Middle frontal gyrus (tissue), 1 donor: ENCODE data around the gene KMT2C.

Experiments used
- DNase-seq: peaks from one replicate; pipeline ENCODE4 v3.0.0-alpha.2; 2015; ENCODE audit warnings: low spot score; ENCODE audit errors: extremely low spot score

The KMT2C gene

DNA sequence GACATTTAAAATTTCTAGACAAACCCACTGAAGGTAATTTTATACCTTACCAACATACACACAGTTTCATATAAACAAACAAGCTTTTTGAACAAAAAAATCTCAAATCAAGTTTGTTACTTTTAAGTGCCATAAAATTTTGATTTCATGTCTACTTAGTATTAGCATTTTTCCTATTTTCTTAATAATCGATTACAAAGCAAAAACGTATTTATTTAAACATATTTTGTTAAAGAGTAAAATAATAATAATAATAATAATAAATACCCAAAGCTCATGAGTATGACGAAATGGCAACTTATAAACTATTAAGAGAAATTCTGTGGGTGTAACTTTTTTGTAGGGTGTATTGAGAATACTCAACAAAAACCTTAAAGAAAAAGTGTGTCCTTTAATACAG is 232.7 kb downstream of the KMT2C start:
- no peak for DNase-seq

DNA sequence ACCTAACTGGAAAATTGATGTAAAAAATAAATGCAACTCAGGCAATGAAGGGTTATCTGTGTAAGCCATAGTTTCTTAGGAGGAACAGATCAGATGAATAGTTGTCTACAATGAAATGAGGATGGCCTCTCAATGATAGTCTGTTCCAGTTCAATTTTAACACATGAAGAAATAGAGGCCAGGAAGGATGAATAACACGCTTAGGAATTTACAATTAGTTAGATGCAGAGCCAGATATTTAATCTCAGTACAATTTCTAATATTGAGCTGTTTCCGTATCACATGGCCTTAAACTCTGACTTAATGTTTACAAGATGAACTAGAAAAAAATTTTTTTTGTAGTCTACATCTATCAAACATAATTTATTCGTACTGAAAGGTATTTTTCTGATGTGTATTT is 233.7 kb downstream of the KMT2C start:
- DNase-seq: no peak

GRCh38 chr7:152200395-152200794 is 235.4 kb downstream of the KMT2C start:
- no peak for DNase-seq

GRCh38 chr7:152196391-152196790 is 239.4 kb downstream of the KMT2C start:
- DNase-seq: no peak

GRCh38 chr7:152193880-152194279 is 241.9 kb downstream of the KMT2C start:
- DNase-seq: no peak

DNA sequence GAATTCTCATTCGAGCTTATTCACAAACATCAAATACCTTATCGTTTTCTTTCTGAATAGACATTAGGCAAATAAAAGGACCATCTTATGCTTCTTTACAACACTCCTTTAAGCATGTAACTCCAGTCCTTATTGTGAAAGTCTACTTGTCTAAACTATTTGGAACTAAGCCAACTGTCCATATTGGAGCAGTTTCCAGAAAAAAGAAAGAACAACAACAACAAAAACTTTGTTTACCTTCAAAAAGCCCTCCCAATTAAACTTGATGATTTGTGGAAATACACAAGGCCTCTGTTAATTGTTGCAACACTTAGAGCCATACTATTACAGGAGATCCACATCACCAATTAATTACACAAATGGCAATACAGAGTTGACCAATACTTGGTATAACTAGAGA is 246.7 kb downstream of the KMT2C start:
- no peak for DNase-seq

DNA sequence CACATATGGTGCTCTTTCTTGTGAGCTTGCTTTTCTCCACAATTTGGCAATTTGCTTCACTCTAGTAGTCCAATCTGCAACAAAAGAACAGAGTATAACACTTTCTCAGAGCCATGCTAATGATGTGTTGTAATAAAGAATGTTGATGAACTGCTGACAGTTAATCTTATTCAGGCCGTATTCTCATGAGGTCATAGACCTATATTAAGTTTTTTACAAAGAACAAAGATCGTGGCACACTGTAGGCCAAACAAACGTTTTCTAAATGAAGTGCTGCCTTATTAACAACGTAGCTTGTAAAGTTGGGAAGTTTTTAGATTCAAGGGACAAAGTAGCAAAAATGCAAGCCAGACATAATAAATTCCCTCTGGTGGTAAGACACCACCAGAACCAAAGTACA is 250.2 kb downstream of the KMT2C start:
- no peak for DNase-seq

GRCh38 chr7:152180587-152180986 is 255.2 kb downstream of the KMT2C start:
- no peak for DNase-seq

DNA sequence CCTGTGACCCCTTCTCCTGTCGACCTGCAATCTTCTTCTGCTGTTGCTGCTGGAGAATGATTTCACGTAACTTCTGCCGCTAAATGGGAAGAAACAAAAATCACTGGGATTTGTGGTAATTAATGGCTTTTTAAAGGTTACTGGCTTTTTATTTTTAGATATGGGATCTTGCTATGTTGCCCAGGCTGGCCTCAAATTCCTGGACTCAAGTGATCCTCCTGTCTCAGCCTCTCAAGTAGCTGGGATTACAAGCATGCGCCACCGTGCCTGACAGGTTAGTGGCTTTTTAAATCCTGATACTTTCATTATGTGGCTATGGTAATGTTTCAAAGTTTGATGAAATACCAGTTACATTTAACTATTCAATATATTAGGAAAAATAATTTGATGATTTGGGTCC is 255.8 kb downstream of the KMT2C start:
- DNase-seq: no peak

GRCh38 chr7:152178405-152179058 is 257.3 kb downstream of the KMT2C start:
- DNase-seq: no peak

DNA sequence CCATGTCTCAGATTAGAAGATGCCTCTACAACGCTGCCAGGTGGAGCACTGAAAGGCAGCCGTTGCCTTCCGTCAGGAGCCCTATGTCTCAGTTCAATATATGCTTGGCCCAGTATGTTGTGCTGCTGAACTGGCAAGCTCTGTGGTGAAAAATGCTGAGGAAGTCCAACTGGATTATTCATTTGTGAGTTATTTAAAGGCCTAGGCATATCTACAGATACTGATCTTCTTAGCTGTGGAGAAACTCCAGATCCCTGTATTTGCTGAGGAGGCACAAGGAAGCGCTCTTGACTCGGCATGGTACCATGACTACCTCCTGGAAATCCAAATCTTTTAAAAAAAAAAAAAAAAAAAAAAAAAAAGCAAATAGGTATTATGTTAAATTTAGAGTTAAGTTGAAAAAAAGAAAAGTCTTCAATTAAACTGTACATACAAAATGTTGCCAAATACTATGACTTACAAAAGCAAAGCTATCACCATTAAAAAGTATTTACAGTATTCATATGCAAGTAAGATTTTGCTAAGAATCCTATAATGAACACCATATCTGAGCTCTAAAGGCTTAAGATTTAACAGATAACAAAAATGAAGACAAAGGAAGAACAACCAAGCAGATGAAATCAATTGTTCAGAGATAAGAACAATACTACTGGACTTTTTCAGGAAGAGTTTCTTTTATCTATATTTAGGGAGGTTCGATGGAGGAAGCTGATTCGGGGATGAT is 258.0 kb downstream of the KMT2C start:
- DNase-seq: no peak

- DNase-seq: no peak
Observed at GRCh38 chr7:152176797-152177196, 259.0 kb downstream of the KMT2C start.

DNA sequence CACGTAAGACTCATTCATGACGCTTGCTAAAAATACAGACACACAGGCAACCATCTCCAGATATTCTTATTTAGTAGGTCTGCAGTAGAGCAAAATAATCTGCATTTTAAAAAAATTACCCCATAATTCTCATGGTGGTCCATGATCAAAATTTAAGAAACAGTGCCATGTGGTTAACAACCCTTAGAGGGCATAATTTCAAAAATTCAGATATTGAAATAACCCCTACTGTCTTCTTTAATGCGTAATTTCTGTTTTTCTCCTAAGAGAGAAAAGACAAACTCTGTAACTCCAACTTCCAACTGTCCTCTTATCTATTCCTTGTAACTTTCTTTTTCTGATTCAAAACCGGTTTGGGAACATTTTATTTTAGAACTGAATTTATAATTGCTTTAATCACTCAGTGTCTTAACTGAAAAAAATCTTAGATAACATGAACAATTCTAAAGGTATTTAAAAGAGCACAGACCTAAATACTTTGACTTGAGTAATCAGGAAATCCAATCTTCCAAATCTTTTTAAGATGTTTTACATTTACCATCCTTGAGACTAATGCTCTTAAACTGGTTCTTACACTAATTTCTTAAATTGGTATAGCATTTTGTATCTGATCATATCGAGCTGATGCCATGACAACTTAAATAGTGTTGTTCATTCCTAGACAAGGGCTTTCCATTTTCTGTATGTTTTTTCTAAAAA is 262.3 kb downstream of the KMT2C start:
- no peak for DNase-seq

GRCh38 chr7:152162287-152162686 is 273.5 kb downstream of the KMT2C start:
- DNase-seq: no peak

DNA sequence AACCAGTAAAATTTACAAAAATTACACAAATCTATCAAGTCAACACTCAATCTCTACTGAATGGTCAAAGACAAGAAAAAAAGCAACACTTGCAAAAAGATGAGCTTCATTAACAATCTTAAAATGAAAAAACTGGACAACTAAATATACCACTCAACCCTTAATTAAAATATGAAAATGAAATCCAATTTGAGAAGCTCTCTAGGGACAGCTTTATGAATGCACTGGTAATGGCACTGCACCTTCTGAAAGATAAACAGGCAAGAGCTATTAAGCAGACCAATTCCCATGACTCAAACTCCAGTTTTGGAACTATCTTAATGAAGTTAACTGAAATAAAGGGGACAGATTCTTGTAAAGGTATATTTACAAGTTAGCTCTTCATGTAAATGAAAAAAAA is 274.6 kb downstream of the KMT2C start:
- no peak for DNase-seq

DNA sequence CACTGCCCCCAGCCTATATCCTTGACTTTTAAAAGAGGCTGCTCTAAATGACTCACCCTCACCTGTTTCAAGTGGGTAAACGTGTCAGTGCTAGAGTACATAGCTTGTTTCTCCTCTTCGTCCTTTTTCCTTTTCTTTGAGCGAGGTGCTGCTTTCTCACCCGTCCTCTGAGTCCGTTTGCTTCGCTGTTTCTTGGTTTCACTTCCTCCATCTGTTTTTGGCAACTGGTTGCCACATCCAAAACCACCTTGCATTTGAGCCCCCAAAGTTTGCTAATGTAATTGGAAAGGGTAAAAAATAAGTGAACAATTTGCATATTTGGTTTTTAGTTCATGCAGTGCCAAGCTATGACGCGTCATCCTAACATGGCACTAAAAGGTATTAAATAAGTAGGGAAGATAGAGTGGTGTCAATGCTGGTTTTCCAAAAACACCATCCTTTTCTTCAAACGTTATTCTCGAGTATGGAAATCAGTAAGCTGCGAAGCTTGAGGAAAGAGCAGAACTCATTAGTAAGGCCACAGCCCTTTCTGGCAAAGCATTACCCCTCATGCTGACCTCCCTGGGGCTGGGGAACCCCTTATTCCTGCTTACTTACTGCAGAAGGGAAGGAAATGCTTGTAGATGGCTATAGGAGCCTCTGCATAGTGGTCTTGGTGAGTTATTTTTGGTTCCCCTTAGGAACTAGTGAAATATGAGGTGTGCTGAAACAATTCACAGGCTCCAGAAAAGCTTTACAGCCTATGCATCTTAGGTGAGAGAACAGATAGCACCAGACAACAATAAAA is 276.8 kb downstream of the KMT2C start:
- no peak for DNase-seq

DNA sequence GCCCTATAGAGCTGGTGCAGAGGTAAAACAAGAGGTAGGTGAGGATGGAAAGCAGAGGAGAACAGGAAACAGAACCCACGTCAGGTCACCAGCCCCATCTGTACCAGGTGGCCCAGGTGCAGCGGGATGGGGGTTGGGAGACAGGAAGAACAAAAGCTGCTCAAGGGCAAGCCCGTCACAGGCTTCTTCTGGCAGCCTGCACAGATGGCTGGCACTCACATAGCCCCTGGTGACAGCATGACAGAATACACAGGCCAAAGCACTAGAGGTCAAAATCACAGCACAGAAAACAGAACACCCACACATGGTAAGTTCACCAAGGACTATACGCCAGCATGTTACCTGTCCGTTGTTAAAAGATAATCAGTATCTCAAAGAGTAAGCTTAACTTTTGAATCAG is 283.5 kb downstream of the KMT2C start:
- DNase-seq: no peak

GRCh38 chr7:152149363-152149762 is 286.4 kb downstream of the KMT2C start:
- no peak for DNase-seq

DNA sequence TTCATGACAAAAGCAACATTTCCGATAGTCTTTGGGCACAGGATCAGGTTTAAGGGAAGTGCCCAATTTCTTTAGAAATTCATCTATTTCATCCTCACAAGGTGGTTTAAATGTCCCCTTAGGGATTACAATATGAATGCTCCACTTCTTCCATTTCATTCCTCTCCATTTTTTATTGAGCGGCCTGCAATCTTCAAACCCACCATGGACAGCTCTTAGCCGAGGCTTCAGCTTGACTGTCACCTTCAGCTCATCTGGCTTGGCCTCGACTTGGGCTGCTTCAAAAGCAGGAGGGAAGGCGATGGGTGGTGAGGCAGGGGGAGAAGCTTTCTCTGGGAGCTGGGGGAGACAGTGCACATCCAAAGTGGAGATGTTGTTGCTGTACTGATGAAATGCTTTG is 287.1 kb downstream of the KMT2C start:
- no peak for DNase-seq

- DNase-seq: no peak
Observed at GRCh38 chr7:152145853-152146466, 289.8 kb downstream of the KMT2C start.

- DNase-seq: no peak
Observed at GRCh38 chr7:152144557-152145245, 291.1 kb downstream of the KMT2C start.
